Naive thymus-derived CD8-positive, alpha-beta T cell (primary cell): ENCODE results near the gene HLA-DQA2. TPM values are rescaled to one million over a fixed set of nuclear protein-coding genes. Genes with fewer than 3 reads are reported as not detected.
"Not testable (repeated sequence)": the region's sequence is repeated elsewhere in the genome, so short reads cannot be mapped to it uniquely, and the experiment has no call there.

ENCODE experiments used
- ATAC-seq, 2 donors: fragments of 150-1000 bp; cut with Tn5 transposase in 1 of 2; sonication (Bioruptor Pico), chemical (Tn5 transposase) in 1 of 2; 1 replicate in 1 of 2; 2 replicates in 1 of 2; pipeline ENCODE4 v1.10.0; 2021; ENCODE audit warnings: mild to moderate bottlenecking in 2 of 2, moderate library complexity in 2 of 2
- POLR2A ChIA-PET: fragments of 350-600 bp; sonication (Branson Sonifier 250); formaldehyde crosslinking; loops from one replicate; lab custom pipeline; 2021; ENCODE audit warnings: antibody characterized with exemption; lab: Charles Lee
- DNase-seq, 10 donors: peaks; one replicate each; pipeline versions ENCODE4 v3.0.0 to v3.0.0-alpha.2; 2020 to 2022
- H3K27ac Mint-ChIP-seq, 10 donors: one replicate each; pipeline ENCODE4 v1.8.0; 2020 to 2022; ENCODE audit warnings: mild to moderate bottlenecking in 10 of 10, mixed read lengths in 10 of 10, moderate library complexity in 4 of 10, inconsistent platforms in 1 of 10
- H3K27me3 Mint-ChIP-seq, 5 donors: one replicate each; pipeline ENCODE4 v1.8.0; 2021 to 2022; ENCODE audit warnings: mixed read lengths in 5 of 5
- H3K36me3 Mint-ChIP-seq, 3 donors: one replicate each; pipeline ENCODE4 v1.8.0; 2020 to 2022; ENCODE audit warnings: mixed read lengths in 3 of 3, mild to moderate bottlenecking in 2 of 3, inconsistent platforms in 1 of 3
- H3K4me1 Mint-ChIP-seq, 4 donors: one replicate each; pipeline ENCODE4 v1.8.0; 2021 to 2022; ENCODE audit warnings: mixed read lengths in 4 of 4
- H3K4me3 Mint-ChIP-seq, 10 donors: one replicate each; pipeline ENCODE4 v1.8.0; 2020 to 2022; ENCODE audit warnings: mild to moderate bottlenecking in 10 of 10, mixed read lengths in 10 of 10, moderate library complexity in 6 of 10, inconsistent platforms in 1 of 10
- H3K9me3 Mint-ChIP-seq, 9 donors: one replicate each; pipeline ENCODE4 v1.8.0; 2020 to 2022; ENCODE audit warnings: mixed read lengths in 9 of 9, mild to moderate bottlenecking in 3 of 9, inconsistent platforms in 1 of 9, moderate library complexity in 1 of 9
- polyA plus RNA-seq, 3 donors: library from polyadenylated mRNA; unstranded; fragments of 300-500 nt; fragmentation: Illumina TruSeq; gene quantifications; one replicate each; pipeline ENCODE4 v1.2.3, GENCODE V29; 2021
- total RNA-seq, 8 experiments: library from RNA in 2 of 8; stranded (reverse) in 2 of 8; gene quantifications; one replicate each; pipeline ENCODE4 v1.2.3 and lab custom pipeline; 2021 to 2026

Gene HLA-DQA2
- total and polyA plus RNA-seq, 5 experiments from 2014 or later, result 1.1 to 2.8 (median 1.6) TPM; not detected in 2

DNA sequence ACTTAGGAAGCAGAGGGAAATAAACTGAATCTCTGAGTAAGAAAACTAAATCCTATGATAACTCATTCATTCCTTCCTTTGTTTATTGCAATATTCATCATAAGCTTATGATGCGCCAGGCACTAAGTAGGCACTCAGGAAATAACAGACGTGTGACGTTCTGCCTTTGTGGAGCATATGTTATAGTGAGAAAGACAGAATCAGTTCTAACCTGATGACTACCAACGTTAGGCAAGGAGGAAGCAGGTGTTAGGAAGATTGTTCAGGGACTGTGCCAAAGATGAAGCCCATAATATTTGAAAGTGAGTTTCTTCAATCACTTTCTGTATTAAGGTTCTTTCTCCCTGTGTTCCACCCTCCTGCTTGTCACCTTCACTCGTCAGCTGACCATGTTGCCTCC is 3.6 kb downstream of the HLA-DQA2 start:
- H3K36me3 Mint-ChIP-seq, result no peaks in the 10 kb centered on the region
- POLR2A ChIA-PET, result no interaction called here
- H3K9me3 Mint-ChIP-seq, result no peaks in the 10 kb centered on the region
- H3K27me3 Mint-ChIP-seq, result peaks cover 16 to 67% (median 34%) of the 10 kb centered on the region in 5 donors
- no peak overlapping the region for H3K4me3 Mint-ChIP-seq
- ATAC-seq (no peak), DNase-seq (no peak)
- peaks cover 0 to 3% (median 0%) of the 10 kb centered on the region in 4 donors for H3K4me1 Mint-ChIP-seq
- H3K27ac Mint-ChIP-seq, result no peak overlapping the region

DNA sequence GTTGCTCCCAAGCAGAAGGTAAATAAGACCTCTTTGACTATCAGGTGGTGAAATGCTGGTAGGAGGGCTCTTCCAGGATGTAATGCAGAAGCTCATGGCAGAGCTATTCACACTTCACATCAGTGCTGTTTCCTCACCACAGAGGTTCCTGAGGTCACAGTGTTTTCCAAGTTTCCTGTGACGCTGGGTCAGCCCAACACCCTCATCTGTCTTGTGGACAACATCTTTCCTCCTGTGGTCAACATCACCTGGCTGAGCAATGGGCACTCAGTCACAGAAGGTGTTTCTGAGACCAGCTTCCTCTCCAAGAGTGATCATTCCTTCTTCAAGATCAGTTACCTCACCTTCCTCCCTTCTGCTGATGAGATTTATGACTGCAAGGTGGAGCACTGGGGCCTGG is 4.5 kb downstream of the HLA-DQA2 start:
- ATAC-seq, result not testable (repeated sequence)
- peaks cover 16 to 67% (median 32%) of the 10 kb centered on the region in 5 donors for H3K27me3 Mint-ChIP-seq

DNA sequence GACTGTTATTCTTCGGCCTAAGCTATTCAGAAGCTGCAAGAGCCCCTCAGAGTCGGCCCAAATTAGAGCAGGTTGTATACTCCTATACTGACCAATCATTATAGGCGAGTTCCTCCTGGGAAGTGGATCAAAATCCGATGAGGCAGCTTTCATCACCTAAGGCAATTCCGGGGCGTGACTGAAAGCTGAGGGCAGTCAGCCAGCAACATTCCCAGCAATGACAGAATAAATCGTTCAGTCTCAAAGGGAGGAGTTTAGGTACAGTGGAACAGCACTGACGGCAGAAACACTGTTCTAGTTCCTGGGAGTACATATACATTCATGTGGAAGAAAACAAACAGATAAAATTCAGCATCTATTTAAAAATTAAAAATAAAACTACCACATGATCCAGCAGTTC is 11.4 kb downstream of the HLA-DQA2 start:
- Mint-ChIP-seq H3K9me3 (no peaks in the 10 kb centered on the region), H3K27me3 (peaks cover 9 to 38% (median 21%) of the 10 kb centered on the region in 5 donors), H3K4me1 (no peaks in the 10 kb centered on the region)

More for the DNA sequence above, 4.5 kb downstream of the HLA-DQA2 start:
- H3K27ac Mint-ChIP-seq, DNase-seq, H3K4me3 Mint-ChIP-seq, POLR2A ChIA-PET, H3K9me3 Mint-ChIP-seq, H3K4me1 Mint-ChIP-seq, H3K36me3 Mint-ChIP-seq: not testable (repeated sequence)

DNA sequence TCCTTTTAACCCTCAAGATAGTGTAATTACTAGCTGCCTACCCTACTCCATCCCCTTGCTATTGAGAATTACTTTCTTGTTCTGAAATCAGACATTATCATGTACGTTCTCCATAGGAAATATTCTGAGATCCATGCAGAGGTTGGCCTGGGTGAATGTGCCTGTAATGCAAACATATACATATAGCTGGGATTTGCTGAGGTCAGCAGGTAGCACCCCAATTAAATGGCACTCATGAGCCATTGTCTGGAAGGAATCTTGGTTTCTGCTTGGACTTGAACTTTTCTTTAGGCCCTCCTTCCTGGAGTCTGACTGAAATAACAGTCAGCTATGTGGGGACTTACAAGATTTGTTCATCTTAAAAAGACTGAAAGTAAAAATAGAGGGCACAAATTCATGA is 18.5 kb downstream of the HLA-DQA2 start:
- peaks cover 0 to 2% (median 0%) of the 10 kb centered on the region in 3 donors for H3K36me3 Mint-ChIP-seq
- POLR2A ChIA-PET, result no interaction called here
- peaks cover 0 to 2% (median 0%) of the 10 kb centered on the region in 4 donors for H3K4me1 Mint-ChIP-seq
- peaks cover 14 to 28% (median 25%) of the 10 kb centered on the region in 5 donors for H3K27me3 Mint-ChIP-seq
- DNase-seq (no peak), ATAC-seq (no peak)
- H3K9me3 Mint-ChIP-seq, result no peaks in the 10 kb centered on the region
- no peak overlapping the region for H3K4me3 Mint-ChIP-seq
- H3K27ac Mint-ChIP-seq, result no peak overlapping the region

More for the DNA sequence above, 11.4 kb downstream of the HLA-DQA2 start:
- no peak for ATAC-seq
- POLR2A ChIA-PET, result no interaction called here
- no peaks in the 10 kb centered on the region for H3K36me3 Mint-ChIP-seq
- no peak overlapping the region for H3K4me3 Mint-ChIP-seq
- DNase-seq, result no peak
- H3K27ac Mint-ChIP-seq, result no peak overlapping the region

DNA sequence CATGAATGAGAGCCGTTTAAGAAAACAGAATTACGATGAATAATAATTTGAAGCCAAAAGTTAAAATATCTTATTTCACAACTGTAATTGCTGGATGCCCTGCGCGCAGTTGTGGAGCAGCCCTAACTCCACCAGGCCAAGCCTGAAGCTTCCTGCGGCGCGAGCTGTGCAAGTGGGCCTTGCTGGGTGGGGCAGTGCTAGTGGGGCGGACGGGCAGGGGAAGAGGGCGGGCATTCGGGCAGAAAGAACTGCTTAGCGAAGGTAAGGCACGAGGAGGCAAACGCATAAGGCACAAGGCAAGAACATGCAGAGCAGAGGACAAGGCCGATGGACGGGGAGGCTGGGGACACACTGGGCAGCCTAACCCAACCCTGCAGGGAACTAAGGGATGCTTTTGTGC is 19.9 kb downstream of the HLA-DQA2 start:
- peaks cover 18 to 27% (median 24%) of the 10 kb centered on the region in 5 donors for H3K27me3 Mint-ChIP-seq
- DNase-seq (no peak), ATAC-seq (peak in 1 of 2 donors; percentile 86)
- POLR2A ChIA-PET, result no interaction called here
- H3K36me3 Mint-ChIP-seq, result peaks cover 0 to 2% (median 0%) of the 10 kb centered on the region in 3 donors
- peaks cover 0 to 2% (median 0%) of the 10 kb centered on the region in 4 donors for H3K4me1 Mint-ChIP-seq
- H3K27ac Mint-ChIP-seq, result peak overlapping the region in 2 of 10 donors; percentile 23 to 35
- peak overlapping the region in 3 of 10 donors; percentile 6 to 65 (median 40) for H3K4me3 Mint-ChIP-seq
- no peaks in the 10 kb centered on the region for H3K9me3 Mint-ChIP-seq

DNA sequence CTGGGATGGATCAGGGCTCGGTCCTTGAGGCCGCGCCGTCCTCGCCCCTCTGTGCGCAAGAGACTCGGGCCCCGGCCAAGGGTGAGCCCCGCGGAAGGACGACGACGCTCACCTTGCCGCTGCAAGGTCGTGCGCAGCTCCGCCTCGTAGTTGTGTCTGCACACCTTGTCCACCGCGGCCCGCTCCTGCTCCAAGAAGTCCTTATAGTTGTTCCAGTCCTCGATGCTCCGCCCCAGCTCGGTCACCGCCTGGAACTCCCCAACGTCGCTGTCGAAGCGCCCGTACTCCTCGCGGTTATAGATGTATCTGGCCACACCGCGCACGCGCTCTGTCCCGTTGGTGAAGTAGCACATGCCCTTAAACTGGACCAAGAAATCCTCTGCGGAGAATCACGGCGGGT is 20.4 kb downstream of the HLA-DQA2 start:
- H3K27ac Mint-ChIP-seq, result peak overlapping the region in 2 of 10 donors; percentile 35 to 61
- H3K9me3 Mint-ChIP-seq, result no peaks in the 10 kb centered on the region
- peaks cover 19 to 30% (median 27%) of the 10 kb centered on the region in 5 donors for H3K27me3 Mint-ChIP-seq
- H3K36me3 Mint-ChIP-seq, result peaks cover 0 to 2% (median 0%) of the 10 kb centered on the region in 3 donors
- DNase-seq, result no peak
- POLR2A ChIA-PET, result no interaction called here
- peaks cover 0 to 2% (median 0%) of the 10 kb centered on the region in 4 donors for H3K4me1 Mint-ChIP-seq
- peak overlapping the region in 1 of 10 donors; percentile 49 for H3K4me3 Mint-ChIP-seq
- ATAC-seq, result no peak

DNA sequence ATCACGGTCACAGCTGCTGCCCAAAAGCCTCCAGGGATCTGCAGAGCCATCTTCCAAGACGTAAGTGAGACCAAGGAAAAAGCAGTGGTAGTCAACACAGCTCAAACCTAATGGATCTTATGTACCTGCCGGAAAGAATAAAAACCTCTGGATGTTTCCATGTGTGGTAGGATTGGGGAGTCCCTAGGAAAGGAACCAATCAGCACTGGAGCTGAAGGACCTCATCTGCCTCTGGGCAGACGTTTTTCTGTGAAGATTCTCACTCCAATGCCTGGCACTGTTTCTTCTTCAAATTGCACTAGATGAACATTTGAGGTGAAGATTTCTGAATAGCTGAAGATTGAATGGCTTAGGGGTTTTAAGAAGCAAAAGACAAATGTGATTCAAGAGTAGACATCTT is 22.2 kb downstream of the HLA-DQA2 start, which contains the start of gene HLA-DQB2:
TSS of gene HLA-DQB2 (minus strand) at position 112 of the 400 bp plus-strand sequence. CDS start at position 50, 62 bp downstream.
- Mint-ChIP-seq H3K27me3 (peaks cover 21 to 45% (median 36%) of the 10 kb centered on the region in 5 donors), H3K27ac (no peak within 1 kb of the TSS), H3K9me3 (no peaks in the 10 kb centered on the region), H3K36me3 (no peaks in the 10 kb centered on the region), H3K4me1 (peaks cover 0 to 2% (median 0%) of the 10 kb centered on the region in 4 donors), H3K4me3 (no peak within 1 kb of the TSS)
- ATAC-seq (no peak), DNase-seq (no peak)
- POLR2A ChIA-PET, result no interaction called here

DNA sequence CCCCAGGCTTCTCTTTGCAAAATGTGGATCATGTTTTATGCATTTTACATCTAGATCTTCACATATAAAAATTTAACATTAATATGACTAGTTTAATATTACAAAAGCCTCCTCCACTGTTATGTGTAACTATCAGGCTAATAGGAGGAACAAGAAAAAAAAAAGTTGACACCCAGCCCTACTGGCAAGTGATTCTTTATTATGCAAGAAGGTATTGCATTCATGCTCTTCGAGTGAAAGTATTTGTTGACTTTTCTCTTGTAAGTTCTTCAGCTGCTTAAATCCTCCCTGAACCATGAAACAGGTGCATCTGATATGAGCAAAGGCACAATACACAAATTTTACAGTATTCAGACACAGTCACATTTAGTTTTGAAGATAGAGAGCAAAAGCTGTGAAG is 22.9 kb downstream of the HLA-DQA2 start:
- DNase-seq (no peak), ATAC-seq (no peak)
- Mint-ChIP-seq H3K4me1 (peaks cover 0 to 2% (median 0%) of the 10 kb centered on the region in 4 donors), H3K4me3 (no peak overlapping the region), H3K27me3 (peaks cover 23 to 50% (median 36%) of the 10 kb centered on the region in 5 donors), H3K27ac (no peak overlapping the region), H3K36me3 (no peaks in the 10 kb centered on the region), H3K9me3 (no peaks in the 10 kb centered on the region)
- POLR2A ChIA-PET, result no interaction called here

DNA sequence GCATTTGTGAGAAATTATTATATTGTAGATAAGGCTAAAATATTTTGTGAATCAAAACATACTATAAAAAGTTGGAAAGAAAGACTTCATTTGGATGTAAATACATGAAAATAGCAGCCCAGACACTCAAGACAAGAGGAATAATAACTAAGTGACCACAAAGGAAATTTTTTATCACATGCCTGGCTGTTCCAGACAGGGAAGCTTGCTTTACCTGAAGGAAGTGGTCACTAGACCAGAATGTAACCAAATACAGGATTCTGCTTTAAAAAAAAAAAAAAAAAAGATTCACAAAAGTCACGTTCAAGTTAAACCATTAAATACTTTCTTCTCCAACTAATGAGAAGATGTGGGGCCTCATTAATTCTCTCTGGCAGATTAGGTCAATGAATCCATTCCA is 31.5 kb downstream of the HLA-DQA2 start:
- no peak overlapping the region for H3K27ac Mint-ChIP-seq
- POLR2A ChIA-PET, result no interaction called here
- H3K4me3 Mint-ChIP-seq, result no peak overlapping the region
- no peaks in the 10 kb centered on the region for H3K9me3 Mint-ChIP-seq
- peaks cover 20 to 45% (median 32%) of the 10 kb centered on the region in 5 donors for H3K27me3 Mint-ChIP-seq
- peaks cover 0 to 3% (median 0%) of the 10 kb centered on the region in 4 donors for H3K4me1 Mint-ChIP-seq
- no peaks in the 10 kb centered on the region for H3K36me3 Mint-ChIP-seq
- ATAC-seq (no peak), DNase-seq (no peak)

DNA sequence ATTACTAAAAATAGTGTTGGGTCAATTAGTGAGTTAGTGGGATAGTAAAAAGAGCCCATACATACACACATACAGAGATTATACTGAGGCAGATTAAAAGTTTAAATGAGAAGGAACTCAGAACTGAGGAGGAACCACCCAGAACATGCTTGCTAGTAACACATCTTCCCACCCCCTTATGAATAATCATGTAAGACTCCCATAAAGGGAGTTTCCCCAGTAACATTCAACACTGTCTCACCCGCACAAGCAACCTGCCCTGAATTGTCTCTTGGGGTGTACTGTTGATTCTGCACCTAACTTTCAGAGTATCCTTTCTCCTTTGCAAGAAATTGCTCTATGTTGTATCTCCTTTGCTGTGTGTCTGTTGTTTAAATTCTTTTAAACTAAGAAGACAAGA is 33.2 kb downstream of the HLA-DQA2 start:
- H3K36me3 Mint-ChIP-seq, result no peaks in the 10 kb centered on the region
- no peak overlapping the region for H3K4me3 Mint-ChIP-seq
- no peaks in the 10 kb centered on the region for H3K9me3 Mint-ChIP-seq
- POLR2A ChIA-PET, result no interaction called here
- peaks cover 16 to 31% (median 25%) of the 10 kb centered on the region in 5 donors for H3K27me3 Mint-ChIP-seq
- ATAC-seq (no peak), DNase-seq (no peak)
- H3K27ac Mint-ChIP-seq, result no peak overlapping the region
- H3K4me1 Mint-ChIP-seq, result peaks cover 0 to 3% (median 0%) of the 10 kb centered on the region in 4 donors

DNA sequence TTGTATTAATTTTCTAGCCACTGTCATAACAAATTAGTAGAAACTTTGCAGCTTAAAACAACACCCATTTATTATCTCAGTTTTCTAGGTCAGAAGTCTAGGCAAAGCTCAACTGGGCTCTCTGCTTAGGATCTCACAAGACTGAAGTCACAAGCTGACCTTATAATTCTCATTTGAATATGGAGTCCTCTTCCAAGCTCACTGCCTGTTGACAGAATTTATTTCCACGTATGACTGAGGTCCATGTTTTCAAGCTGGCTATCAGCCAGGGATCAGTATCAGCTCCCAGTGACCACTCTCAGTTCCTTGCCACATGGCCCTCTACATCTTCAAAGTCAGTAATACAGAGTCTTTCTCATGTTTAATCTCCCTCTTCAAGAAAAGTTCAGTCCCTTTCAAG is 33.9 kb downstream of the HLA-DQA2 start:
- H3K27ac Mint-ChIP-seq, result peak overlapping the region in 1 of 10 donors; percentile 57
- POLR2A ChIA-PET, result no interaction called here

DNA sequence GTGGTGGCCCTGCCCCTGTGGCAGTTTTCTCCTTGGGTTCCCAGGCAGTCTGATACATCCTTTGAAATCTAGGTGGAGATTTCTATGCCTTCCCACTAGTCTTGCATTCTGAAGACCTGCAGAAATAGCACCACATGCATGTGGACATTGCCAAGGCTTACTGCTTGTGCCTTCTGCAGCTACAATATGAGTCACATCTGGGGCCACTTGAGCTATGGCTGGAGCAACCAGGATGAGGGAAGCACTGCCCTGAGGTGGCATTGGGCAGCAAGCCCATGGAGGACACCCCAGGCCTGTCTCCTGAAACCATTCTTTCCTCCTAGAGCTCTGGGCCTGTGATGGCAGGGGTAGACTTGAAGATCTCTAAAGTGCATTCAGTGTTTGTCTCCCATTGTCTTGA is 37.8 kb downstream of the HLA-DQA2 start:
- POLR2A ChIA-PET, result no interaction called here
- Mint-ChIP-seq H3K4me3 (no peak overlapping the region), H3K4me1 (peaks cover 0 to 4% (median 0%) of the 10 kb centered on the region in 4 donors), H3K27me3 (peaks cover 3 to 10% (median 7%) of the 10 kb centered on the region in 5 donors), H3K9me3 (peaks cover 0 to 19% (median 10%) of the 10 kb centered on the region in 9 donors), H3K27ac (no peak overlapping the region), H3K36me3 (peaks cover 0 to 16% (median 5%) of the 10 kb centered on the region in 3 donors)
- ATAC-seq (no peak), DNase-seq (no peak)

More for the DNA sequence above, 33.9 kb downstream of the HLA-DQA2 start:
- Mint-ChIP-seq H3K4me1 (peaks cover 0 to 3% (median 0%) of the 10 kb centered on the region in 4 donors), H3K27me3 (peaks cover 10 to 24% (median 18%) of the 10 kb centered on the region in 5 donors), H3K4me3 (no peak overlapping the region), H3K9me3 (no peaks in the 10 kb centered on the region), H3K36me3 (no peaks in the 10 kb centered on the region)
- DNase-seq, result no peak
- ATAC-seq, result no peak

DNA sequence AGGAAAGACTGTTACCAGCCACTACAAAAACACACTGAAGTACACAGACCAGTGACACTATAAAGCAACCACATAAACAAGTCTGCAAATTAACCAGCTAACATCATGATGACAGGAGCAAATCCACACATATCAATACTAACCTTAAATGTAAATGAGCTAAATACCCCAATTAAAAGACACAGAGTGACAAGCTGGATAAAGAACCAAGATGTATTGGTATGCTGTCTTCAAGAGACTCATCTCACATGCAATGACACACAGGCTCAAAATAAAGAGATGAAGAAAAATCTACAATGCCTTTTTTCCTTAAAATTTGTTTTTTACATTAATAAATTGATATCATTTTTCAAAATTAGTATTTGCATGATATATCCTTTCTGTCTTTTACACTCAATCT is 41.7 kb downstream of the HLA-DQA2 start:
- H3K4me3 Mint-ChIP-seq, POLR2A ChIA-PET, H3K4me1 Mint-ChIP-seq, DNase-seq, ATAC-seq, H3K27ac Mint-ChIP-seq: not testable (repeated sequence)
- Mint-ChIP-seq H3K27me3 (peaks cover 15 to 25% (median 19%) of the 10 kb centered on the region in 5 donors), H3K9me3 (peaks cover 0 to 19% (median 10%) of the 10 kb centered on the region in 9 donors), H3K36me3 (peaks cover 0 to 16% (median 5%) of the 10 kb centered on the region in 3 donors)
